Left forelimb (tissue), 1 donor: Measurements from ENCODE around the gene FOXN3.
A peak's percentile ranks its signal among the peaks of the same experiment; 100 is the strongest.

Source experiments
- DNase-seq: peaks from one replicate; pipeline ENCODE4 v3.0.0-alpha.2; 2018; ENCODE audit warnings: low spot score

Gene FOXN3

DNA sequence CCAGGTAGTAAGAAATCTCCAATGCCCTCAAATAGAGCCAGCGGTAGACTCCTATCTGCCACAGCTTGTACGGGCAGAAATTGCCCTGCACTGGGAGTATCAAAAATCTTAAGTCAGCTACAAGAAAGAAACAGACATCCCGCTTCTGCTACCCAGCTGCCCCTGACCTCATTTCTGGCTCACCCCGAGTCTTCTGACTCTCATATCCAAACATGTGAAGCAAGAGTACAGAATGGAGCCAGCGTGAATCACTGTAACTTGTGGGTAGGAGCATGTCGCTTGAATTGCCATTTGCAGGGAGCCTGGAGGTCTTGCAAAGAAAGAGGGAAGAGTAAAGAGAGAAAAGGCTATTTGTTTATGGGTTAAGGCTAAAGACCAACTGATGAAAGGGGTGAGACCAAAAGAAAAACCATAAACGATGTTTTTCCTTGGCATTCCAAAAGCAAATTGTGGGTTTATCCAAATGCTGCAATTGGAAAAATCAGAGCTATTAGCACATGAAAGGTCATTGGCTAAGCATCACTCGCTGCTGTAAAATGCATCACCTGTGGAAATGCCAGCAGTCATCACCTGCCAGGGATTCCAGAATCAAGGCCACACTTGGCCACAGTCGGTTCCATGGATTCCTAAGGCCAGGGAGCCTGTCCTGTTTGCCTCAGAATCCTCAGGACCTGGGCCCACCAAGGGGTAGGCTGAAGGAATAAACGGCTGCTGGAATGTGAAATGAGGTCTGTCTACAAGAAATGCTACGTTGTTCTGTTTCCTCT, 86.6 kb downstream of the FOXN3 start:
- DNase-seq, result no peak

DNA sequence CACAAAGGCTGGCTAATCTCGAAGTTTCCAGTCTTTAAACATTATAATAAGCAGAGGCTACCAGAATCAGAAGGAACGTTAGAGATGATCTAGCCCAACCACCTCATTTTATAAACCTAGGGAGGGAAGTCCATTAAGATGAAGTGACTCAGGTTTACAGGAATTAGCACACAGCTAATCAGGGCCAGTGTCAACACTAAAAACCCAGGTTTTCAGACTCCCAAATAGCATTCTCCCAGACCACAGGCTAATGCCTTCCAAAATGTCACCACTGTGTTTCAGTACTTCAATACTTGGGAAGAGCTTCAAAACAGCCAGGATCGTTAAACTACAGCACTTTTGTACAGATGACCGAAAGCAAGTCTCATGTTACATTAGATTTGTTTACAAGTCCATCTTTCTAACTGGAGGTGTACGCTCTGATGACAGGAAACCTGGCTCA, 89.2 kb downstream of the FOXN3 start:
- no peak for DNase-seq

GRCh38 chr14:89325959-89326358, 91.1 kb downstream of the FOXN3 start:
- DNase-seq, result no peak

- no peak for DNase-seq
Measured at GRCh38 chr14:89325299-89325883, 91.6 kb downstream of the FOXN3 start.

- DNase-seq, result no peak
Measured at GRCh38 chr14:89324501-89325298, 92.3 kb downstream of the FOXN3 start.

DNA sequence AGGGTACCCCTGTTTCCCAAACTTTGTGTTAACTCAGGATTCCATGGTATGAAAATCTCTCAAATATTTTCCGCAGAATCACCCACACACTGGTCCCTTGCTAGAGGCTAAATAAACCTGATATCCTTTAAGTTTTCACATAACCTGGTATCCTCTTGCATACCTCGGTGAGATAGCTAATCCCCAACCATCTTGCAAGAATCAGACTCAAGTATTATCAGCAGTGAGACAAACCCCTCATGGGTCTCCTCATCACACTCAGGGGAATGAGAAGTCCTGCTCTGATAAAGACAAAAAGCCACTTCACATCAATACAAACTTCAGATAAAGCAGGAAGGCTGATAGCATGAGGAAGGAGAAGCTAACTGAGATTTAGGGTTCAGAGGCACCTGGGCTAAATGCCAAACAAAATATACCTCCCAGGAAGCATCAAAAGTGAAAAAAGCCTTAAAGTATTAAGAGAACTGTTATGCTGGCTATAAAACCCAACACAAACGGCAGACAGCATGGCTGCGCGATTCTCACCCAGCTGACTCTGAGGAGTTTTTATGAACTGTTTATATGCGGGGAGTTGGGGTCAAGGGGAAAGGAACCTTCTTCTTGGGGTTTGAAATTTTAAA, 96.5 kb downstream of the FOXN3 start:
- DNase-seq, result no peak

DNA sequence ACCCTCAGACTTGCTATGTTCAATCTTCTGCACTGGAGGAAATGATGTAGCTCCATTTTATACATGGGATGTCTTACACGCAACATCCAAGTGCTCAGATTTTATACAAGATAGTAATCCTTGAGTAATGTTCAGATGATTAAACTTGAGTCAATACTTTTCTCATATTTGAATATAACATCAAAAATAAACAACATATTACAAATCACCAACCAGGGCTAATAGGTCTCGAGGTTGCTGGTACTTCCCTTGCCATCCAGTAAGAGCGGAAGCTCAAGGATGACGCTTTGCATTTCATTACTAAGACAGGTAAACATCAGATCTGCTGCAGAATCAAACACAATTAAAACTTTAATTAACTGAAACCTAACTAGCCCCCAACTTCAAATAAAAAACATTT, 97.3 kb downstream of the FOXN3 start:
- no peak for DNase-seq

GRCh38 chr14:89317051-89317691, 99.9 kb downstream of the FOXN3 start:
- no peak for DNase-seq

- DNase-seq, result no peak
Measured at GRCh38 chr14:89315493-89316470, 101.3 kb downstream of the FOXN3 start.

- no peak for DNase-seq
Measured at GRCh38 chr14:89314274-89314673, 102.8 kb downstream of the FOXN3 start.

GRCh38 chr14:89312932-89313331, 104.1 kb downstream of the FOXN3 start:
- DNase-seq, result no peak

- DNase-seq, result no peak
Measured at GRCh38 chr14:89310211-89310610, 106.8 kb downstream of the FOXN3 start.

GRCh38 chr14:89309670-89310177, 107.3 kb downstream of the FOXN3 start:
- no peak for DNase-seq

DNA sequence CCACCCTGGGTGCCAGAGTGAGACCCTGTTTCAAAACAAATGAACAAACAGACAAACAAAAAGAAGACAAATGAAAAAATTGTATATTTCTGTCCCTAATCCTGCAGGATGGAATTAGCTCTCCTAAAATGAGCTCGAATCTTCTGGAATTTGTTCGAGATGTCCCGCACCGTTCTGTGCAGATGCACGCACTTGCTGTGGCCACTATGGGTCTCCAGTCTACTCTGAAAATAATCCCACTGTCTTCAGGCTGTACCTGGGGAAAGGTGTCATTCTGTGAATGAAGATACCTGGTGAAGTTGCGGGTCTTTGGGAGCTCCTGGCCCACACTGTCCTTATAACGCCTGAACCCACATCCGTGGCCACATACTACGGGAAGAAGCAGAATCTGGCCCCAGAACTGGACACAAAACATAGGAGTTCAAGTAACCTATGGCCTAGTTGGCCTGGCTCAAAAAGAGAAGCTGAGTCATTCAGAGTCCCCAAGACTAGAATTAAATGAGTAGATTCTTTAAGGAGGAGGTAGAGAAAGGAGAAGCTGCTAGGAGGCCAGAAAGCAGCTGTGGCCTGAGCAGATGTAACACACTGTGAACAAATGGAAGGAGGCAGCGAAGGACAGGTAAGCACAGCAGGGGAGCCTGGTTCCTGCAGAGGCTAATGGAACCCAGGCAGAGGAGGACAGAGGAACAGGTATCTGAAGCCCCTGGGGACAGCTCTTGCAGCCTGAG, 108.6 kb downstream of the FOXN3 start:
- DNase-seq, result no peak

GRCh38 chr14:89307409-89307808, 109.6 kb downstream of the FOXN3 start:
- no peak for DNase-seq

DNA sequence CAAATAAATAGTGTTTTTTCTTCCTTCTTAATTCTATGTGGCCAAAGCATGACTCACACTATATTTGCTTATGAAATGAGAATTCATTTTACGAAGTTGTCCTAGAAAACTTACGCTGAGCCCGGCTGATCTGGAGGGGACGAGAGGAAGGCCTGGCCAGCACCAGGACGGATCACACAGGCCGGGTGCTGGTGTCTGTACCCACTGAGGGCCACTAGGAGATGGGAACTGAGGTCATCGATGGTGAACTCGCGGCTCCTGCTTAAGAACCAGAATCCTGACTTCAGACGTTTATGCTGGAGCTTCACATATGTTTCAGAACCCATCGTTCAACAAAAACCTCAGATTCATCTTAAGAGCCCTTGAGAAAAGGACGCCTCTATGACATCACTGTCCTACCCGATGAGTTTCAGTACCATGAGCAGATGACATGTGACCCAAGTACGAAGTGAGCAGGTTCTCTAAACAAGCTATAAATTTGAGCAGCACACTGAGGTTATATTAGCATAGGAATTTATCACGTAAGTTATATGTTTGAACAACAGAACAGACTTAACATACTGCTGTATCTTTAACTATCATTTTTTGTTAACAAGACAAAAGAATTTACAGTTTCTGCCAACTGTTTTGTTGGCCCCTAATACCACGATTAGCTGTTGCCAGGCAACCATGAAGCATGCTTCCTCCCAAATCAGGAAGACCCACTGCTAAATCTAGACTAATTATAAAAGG, 111.9 kb downstream of the FOXN3 start:
- no peak for DNase-seq

GRCh38 chr14:89304561-89304960, 112.5 kb downstream of the FOXN3 start:
- DNase-seq, result no peak

GRCh38 chr14:89303456-89304435, 113.3 kb downstream of the FOXN3 start:
- peak; percentile 87 for DNase-seq
